Activated CD4-positive, CD25-positive, alpha-beta regulatory T cell treated with anti-CD3 and anti-CD28 coated beads, Interleukin-2, amount 50 U/mL, for 24 hours (primary cell): ENCODE data around the gene NFS1.
"Not testable (repeated sequence)": the region's sequence is repeated elsewhere in the genome, so short reads cannot be mapped to it uniquely, and the experiment has no call there.

Experiments used
- ATAC-seq, 2 donors: fragments of 150-1000 bp; cut with Tn5 transposase; one replicate each; pipeline ENCODE4 v1.10.0; 2021; ENCODE audit warnings: mild to moderate bottlenecking in 1 of 2, moderate library complexity in 1 of 2

The NFS1 gene

GRCh38 chr20:35706591-35707529, 7.7 kb upstream of the NFS1 start:
- not testable (repeated sequence) for ATAC-seq

GRCh38 chr20:35705894-35706293, 6.7 kb upstream of the NFS1 start:
- ATAC-seq, result not testable (repeated sequence)

- no peak for ATAC-seq
Measured at GRCh38 chr20:35704514-35705261, 5.5 kb upstream of the NFS1 start.

GRCh38 chr20:35702824-35703695, 3.9 kb upstream of the NFS1 start:
- ATAC-seq, result no peak

GRCh38 chr20:35702051-35702823, 3.1 kb upstream of the NFS1 start:
- no peak for ATAC-seq

GRCh38 chr20:35700625-35701148, 1.5 kb upstream of the NFS1 start:
- ATAC-seq, result no peak

- no peak for ATAC-seq
Measured at GRCh38 chr20:35699957-35700624, 939 bp upstream of the NFS1 start.

- ATAC-seq, result peak; percentile 25 to 29
Measured at GRCh38 chr20:35698298-35699126, 640 bp downstream of the NFS1 start.

- no peak for ATAC-seq
Measured at GRCh38 chr20:35697696-35698297, 1.4 kb downstream of the NFS1 start.

- no peak for ATAC-seq
Measured at GRCh38 chr20:35695978-35696377, 3.2 kb downstream of the NFS1 start.

GRCh38 chr20:35695245-35695749, 3.9 kb downstream of the NFS1 start:
- no peak for ATAC-seq

GRCh38 chr20:35690265-35690664, 8.9 kb downstream of the NFS1 start:
- no peak for ATAC-seq

- ATAC-seq, result not testable (repeated sequence)
Measured at GRCh38 chr20:35686872-35687271, 12.3 kb downstream of the NFS1 start.

GRCh38 chr20:35685368-35685767, 13.8 kb downstream of the NFS1 start:
- not testable (repeated sequence) for ATAC-seq

- no peak for ATAC-seq
Measured at GRCh38 chr20:35681960-35682359, 17.2 kb downstream of the NFS1 start.

GRCh38 chr20:35680452-35681183, 18.5 kb downstream of the NFS1 start:
- ATAC-seq, result no peak

- ATAC-seq, result no peak
Measured at GRCh38 chr20:35674921-35675320, 24.2 kb downstream of the NFS1 start.

GRCh38 chr20:35673884-35674283, 25.3 kb downstream of the NFS1 start:
- no peak for ATAC-seq

GRCh38 chr20:35669681-35670080, 29.5 kb downstream of the NFS1 start:
- no peak for ATAC-seq
